ENCODE results near the gene POU2F1. TPM values are rescaled to one million over a fixed set of nuclear protein-coding genes. Genes with fewer than 3 reads are reported as not detected.

Gene POU2F1
- total and polyA plus RNA-seq, 2 experiments from 2014 or later, result 9.2 to 21.9 TPM

- Histone ChIP-seq H3K9me3 (ENCODE audit: low read depth) (no peaks in the 10 kb centered on the region), H3K4me3 (no peak overlapping the region), H3K27ac (no peak overlapping the region), H3K36me3 (no peaks in the 10 kb centered on the region), H3K4me1 (ENCODE audit: low read depth) (peaks cover 18% of the 10 kb centered on the region), H3K27me3 (no peaks in the 10 kb centered on the region)
- no peak for DNase-seq (ENCODE audit: low read depth in 1 of 2, low spot score in 1 of 2)
- TF ChIP-seq CTCF (IDR thresholded peaks at IDR 0.05; ENCODE audit: low read depth, low read length), result no peak
Measured at GRCh38 chr1:167330601-167331293, 110.1 kb downstream of the POU2F1 start.

- H3K36me3 ChIP-seq, result no peaks in the 10 kb centered on the region
- TF ChIP-seq CTCF (IDR thresholded peaks at IDR 0.05; ENCODE audit: low read depth, low read length), result no peak
- H3K4me1 ChIP-seq (ENCODE audit: low read depth), result peaks cover 18% of the 10 kb centered on the region
- H3K27me3 ChIP-seq, result no peaks in the 10 kb centered on the region
- no peak for DNase-seq (ENCODE audit: low read depth in 1 of 2, low spot score in 1 of 2)
- no peak overlapping the region for H3K4me3 ChIP-seq
- no peak overlapping the region for H3K27ac ChIP-seq
- H3K9me3 ChIP-seq (ENCODE audit: low read depth), result no peaks in the 10 kb centered on the region
Measured at GRCh38 chr1:167331650-167332049, 111.0 kb downstream of the POU2F1 start.

GRCh38 chr1:167332503-167332902 is 111.8 kb downstream of the POU2F1 start:
- Histone ChIP-seq H3K27ac (no peak overlapping the region), H3K9me3 (ENCODE audit: low read depth) (no peaks in the 10 kb centered on the region), H3K4me1 (ENCODE audit: low read depth) (peaks cover 18% of the 10 kb centered on the region), H3K4me3 (no peak overlapping the region), H3K27me3 (no peaks in the 10 kb centered on the region), H3K36me3 (no peaks in the 10 kb centered on the region)
- DNase-seq (ENCODE audit: low read depth in 1 of 2, low spot score in 1 of 2), result peak in 1 of 2 donors; percentile 21
- TF ChIP-seq CTCF (IDR thresholded peaks at IDR 0.05; ENCODE audit: low read depth, low read length), result no peak

GRCh38 chr1:167333124-167333523 is 112.4 kb downstream of the POU2F1 start:
- Histone ChIP-seq H3K9me3 (ENCODE audit: low read depth) (no peaks in the 10 kb centered on the region), H3K36me3 (no peaks in the 10 kb centered on the region), H3K27ac (no peak overlapping the region), H3K4me1 (ENCODE audit: low read depth) (peaks cover 18% of the 10 kb centered on the region), H3K27me3 (no peaks in the 10 kb centered on the region), H3K4me3 (no peak overlapping the region)
- TF ChIP-seq CTCF (IDR thresholded peaks at IDR 0.05; ENCODE audit: low read depth, low read length), result no peak
- no peak for DNase-seq (ENCODE audit: low read depth in 1 of 2, low spot score in 1 of 2)

GRCh38 chr1:167333703-167334102 is 113.0 kb downstream of the POU2F1 start:
- H3K4me3 ChIP-seq, result no peak overlapping the region

More at GRCh38 chr1:167333703-167334102, 113.0 kb downstream of the POU2F1 start:
- DNase-seq (ENCODE audit: low read depth in 1 of 2, low spot score in 1 of 2), result no peak
- Histone ChIP-seq H3K4me1 (ENCODE audit: low read depth) (peaks cover 13% of the 10 kb centered on the region), H3K36me3 (no peaks in the 10 kb centered on the region), H3K27me3 (no peaks in the 10 kb centered on the region), H3K27ac (no peak overlapping the region), H3K9me3 (ENCODE audit: low read depth) (no peaks in the 10 kb centered on the region)
- no peak for TF ChIP-seq CTCF (IDR thresholded peaks at IDR 0.05; ENCODE audit: low read depth, low read length)

All from cardiac muscle cell (in vitro differentiated cells and primary cell).